ENCODE measurements around the gene NPTX1.
A peak's percentile ranks its signal among the peaks of the same experiment; 100 is the strongest.

NPTX1 gene

DNA sequence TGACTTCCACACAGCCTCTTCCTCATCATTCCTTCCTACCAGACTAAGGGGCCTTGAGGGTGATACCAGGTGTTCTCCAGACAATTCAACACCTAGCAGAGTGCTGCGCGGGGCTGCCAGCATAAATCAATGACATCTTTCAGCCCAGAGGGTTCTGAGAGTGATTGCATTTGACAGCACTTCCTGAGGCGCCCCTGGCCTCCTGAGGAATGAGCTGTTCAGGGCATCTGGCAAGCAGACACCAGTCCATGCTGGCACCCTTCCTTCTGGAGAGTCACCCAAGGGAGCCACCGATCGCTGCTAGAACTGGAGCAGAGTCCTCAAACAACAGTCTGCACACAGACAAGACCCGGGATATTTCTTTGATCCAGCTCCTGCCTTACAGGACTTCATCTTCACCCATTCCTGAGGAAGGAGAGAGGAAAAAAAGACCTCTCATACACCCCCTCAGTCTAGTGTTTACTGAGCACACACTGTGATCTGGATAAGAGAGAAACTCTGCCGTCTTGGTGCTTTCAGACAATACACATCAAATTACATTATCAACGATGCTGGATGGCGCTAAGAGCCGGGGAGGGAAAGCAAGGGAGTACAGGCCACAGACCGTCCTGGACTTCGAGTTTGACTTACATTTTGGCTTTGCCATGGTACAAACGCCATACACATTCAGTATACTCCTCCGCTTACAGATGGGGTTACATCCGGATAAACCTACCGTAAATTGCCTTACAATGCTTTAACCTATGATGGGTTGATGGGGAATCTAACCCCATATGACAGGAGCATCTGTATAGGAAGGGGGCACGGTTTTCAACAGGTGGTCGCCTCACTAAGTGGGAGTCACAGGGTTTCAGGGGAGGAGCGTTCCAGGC lies 23.0 kb downstream of the NPTX1 start:
- peak overlapping the region; percentile 89; the same call in 1 of the 2 replicates for H3K9ac ChIP-seq (ENCODE audit: low read depth, low read length)
- H3K36me3 ChIP-seq (ENCODE audit: insufficient read depth, low read length): no peaks in the 10 kb centered on the region
- no peaks in the 10 kb centered on the region for H3K9me3 ChIP-seq (ENCODE audit: control insufficient read depth, insufficient read depth, low read length)
- H3K4me1 ChIP-seq (ENCODE audit: insufficient read depth, low read length): no peaks in the 10 kb centered on the region

DNA sequence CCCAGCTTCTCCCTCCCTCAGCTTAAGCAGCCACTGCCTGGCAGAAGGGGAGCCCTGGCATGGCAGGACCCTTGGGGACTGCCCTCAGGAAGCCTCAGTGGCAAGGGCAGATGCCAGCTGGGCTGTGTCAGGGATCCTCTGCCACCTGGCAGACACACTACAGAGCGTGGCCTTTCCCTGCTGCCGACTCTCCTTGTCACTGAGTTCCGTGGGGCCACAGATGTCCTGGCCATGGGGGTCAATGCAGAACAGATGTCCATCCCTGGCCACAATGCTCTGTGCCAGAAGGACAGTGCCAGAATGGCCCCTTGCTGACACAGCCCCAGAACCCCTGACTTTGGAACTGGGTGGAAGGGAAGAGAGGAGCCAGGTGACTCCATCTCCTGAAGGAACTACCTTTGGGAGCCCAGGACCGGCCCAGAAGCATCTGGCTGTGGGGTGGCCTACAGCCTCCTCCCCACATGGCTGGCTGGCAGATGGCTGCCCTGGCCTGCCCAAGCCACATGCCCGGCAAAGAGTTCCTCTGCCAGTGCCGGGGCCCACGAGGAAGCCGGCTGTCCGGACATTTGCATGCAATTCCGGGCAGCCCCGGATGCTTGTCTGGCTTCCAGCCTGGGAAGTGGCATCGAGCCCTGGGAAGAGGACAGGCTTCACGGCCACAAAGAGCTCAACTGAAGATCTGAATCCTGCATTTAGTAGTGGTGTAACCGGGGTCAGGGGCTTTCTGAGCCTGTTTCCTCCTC lies 24.1 kb downstream of the NPTX1 start:
- H3K9ac ChIP-seq (ENCODE audit: low read depth, low read length): no peak overlapping the region
- H3K36me3 ChIP-seq (ENCODE audit: insufficient read depth, low read length): no peaks in the 10 kb centered on the region
- no peaks in the 10 kb centered on the region for H3K4me1 ChIP-seq (ENCODE audit: insufficient read depth, low read length)
- H3K9me3 ChIP-seq (ENCODE audit: control insufficient read depth, insufficient read depth, low read length): no peaks in the 10 kb centered on the region

DNA sequence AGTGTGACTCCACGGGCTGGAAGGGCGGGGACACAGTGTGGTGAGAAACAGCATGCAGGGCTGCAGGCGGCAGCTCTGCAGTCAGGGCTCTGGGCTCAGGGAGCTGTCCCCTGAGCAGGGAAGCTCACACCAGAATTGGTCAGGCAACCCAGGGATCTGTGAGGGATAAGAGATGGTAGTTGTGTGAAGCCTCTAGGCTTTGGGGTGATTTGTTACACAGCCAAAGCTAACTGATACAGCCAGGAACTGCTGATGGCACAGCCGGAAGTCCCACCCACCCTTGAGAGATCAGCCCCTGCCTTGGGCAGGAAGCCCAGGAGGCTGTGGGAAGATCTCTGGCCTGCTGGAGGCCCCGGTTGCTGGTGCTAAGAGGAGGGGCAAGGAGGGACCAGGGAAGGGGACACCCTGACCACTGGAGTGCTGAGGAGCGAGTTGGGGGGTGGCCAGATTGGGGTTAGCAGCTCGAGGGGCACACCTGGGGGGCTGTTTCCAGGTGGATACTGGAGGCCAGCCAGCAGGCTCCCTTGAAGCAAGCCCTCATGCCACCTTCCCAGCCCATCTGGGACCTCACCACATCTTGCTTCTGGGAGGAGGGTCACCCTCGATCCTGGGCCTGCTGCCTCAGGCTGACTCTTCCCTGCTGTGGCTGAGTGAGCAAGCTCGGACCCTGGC lies 25.2 kb downstream of the NPTX1 start:
- Histone ChIP-seq H3K4me1 (ENCODE audit: insufficient read depth, low read length) (no peaks in the 10 kb centered on the region), H3K36me3 (ENCODE audit: insufficient read depth, low read length) (no peaks in the 10 kb centered on the region), H3K9ac (ENCODE audit: low read depth, low read length) (no peak overlapping the region), H3K9me3 (ENCODE audit: control insufficient read depth, insufficient read depth, low read length) (no peaks in the 10 kb centered on the region)

DNA sequence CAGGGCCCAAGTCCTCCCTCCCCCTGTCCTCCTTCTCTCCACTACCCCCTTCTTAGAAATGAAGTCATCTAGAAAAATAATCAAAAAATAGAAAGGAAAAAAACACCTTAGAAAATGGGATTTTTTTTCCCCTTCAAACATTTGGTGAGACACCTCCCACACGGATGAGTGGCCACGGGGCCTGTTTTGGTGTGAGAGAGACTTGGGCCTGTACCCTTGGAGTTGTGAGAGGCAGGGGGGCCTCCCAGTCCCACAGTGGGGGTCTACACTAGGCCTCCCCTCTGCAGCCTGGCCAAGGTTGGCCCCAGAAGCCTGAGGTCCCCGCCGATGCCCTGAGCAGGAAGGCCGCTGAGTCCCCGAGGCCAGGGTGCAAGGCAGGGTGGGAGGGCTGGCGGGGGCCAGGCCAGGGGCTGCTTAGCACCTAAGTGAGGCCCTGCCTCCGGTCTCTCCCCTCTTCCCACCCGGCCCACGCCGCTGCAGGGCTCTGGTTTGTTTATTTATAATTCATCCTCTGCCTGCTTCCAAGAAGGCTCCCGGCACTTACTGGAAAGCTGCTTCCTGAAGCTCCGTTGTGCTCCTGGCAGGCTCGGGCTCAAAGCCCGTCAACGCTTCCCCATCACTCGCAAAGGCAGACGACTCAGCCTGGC lies 26.4 kb downstream of the NPTX1 start:
- no peaks in the 10 kb centered on the region for H3K4me1 ChIP-seq (ENCODE audit: insufficient read depth, low read length)
- H3K9ac ChIP-seq (ENCODE audit: low read depth, low read length): no peak overlapping the region
- H3K9me3 ChIP-seq (ENCODE audit: control insufficient read depth, insufficient read depth, low read length): no peaks in the 10 kb centered on the region
- H3K36me3 ChIP-seq (ENCODE audit: insufficient read depth, low read length): no peaks in the 10 kb centered on the region

DNA sequence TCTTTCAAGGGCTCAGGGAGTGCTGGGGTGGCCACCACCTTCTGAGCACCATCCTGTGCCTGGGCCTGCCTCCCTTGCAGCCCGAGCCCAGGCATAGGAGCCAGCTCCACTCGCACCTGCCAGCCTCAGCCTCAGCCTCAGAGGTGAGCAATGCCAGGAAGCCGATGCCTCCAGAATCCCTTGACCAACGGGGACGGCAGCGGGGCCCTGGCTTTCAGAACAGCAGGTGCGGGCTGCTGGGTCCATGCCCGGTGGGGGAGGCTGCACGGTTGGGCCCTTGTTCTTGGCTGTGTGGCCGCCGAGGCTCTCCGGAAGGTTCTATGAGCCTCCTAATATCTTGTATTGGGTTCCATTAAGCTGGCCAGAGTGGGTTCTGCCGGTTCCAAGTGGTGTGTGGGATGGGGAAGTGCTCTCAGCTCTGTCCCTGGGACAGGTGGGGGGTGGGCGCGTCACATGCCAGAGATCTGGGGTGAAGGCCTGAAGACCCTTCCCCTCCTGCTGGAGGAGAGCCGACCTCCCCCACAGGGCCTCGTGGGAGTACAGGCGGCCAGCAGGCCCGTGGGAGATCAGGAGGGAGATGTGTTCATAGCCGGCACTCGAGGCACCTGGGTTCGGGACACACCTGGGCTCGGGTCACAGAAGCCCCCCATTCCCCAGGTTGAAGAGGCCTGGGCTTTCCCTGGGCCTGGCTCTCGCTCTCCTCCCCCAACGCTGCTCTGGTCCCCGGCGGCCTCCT lies 27.0 kb downstream of the NPTX1 start:
- no peak overlapping the region for H3K9ac ChIP-seq (ENCODE audit: low read depth, low read length)
- H3K9me3 ChIP-seq (ENCODE audit: control insufficient read depth, insufficient read depth, low read length): no peaks in the 10 kb centered on the region
- H3K36me3 ChIP-seq (ENCODE audit: insufficient read depth, low read length): no peaks in the 10 kb centered on the region
- peaks cover 4% of the 10 kb centered on the region; the same call in 1 of the 2 replicates for H3K4me1 ChIP-seq (ENCODE audit: insufficient read depth, low read length)

DNA sequence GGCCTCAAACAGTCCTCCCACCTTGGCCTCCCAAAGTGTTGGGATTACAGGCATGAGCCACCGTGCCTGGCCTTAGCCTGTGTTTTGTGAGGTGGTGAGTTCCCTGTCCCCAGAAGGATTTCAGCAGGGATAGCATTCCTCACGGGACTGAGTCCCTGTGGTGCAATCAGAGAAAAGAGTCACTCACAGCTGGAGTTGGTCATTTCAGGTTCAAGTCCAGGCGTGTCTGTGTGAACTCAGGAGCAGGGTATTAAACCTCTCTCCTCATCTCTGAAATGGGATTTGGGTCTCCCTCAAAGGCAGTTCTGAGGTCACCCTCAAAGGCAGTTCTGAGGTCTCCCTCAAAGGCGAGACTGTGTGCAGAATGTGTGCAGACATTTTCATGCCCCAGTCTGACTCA lies 28.6 kb downstream of the NPTX1 start:
- Histone ChIP-seq H3K9ac (ENCODE audit: low read depth, low read length) (no peak overlapping the region), H3K36me3 (ENCODE audit: insufficient read depth, low read length) (no peaks in the 10 kb centered on the region), H3K4me1 (ENCODE audit: insufficient read depth, low read length) (peaks cover 4% of the 10 kb centered on the region; the same call in 1 of the 2 replicates), H3K9me3 (ENCODE audit: control insufficient read depth, insufficient read depth, low read length) (no peaks in the 10 kb centered on the region)

DNA sequence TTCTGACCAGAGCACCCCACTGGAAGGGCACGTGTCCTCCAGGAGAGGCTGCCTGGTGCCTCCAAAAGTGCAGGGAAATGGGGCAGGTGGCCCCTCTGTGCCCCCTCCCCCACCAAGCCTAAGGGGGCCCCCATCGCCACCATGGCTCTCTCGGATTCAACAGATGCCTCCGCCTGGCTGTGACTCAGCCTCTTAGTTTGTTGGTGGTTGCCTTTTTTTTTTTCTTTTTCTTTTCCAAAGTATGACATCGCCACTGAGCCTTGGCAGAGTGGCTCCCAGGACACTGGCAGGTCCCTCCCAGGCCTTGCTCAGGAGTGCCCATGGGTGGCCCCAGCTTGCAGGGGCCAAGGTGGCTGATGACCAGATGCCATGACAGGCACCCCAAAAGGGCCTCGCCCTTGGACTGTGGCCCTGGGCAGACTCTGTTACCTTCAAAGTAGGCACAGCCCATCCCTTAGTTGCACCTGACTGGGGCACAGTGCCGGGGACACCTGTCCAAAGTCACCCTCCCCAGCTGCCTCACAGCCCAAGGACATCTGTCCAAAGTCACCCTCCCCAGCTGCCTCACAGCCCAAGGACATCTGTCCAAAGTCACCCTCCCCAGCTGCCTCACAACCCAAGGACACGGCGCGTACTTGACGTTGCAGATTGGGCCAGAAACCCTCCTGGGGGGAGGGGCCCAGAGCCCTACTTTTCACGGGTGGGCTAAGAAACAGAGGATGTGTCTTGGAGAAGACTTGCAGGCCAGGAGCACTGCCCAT lies 29.6 kb downstream of the NPTX1 start:
- H3K9me3 ChIP-seq (ENCODE audit: control insufficient read depth, insufficient read depth, low read length): no peaks in the 10 kb centered on the region
- peaks cover 4% of the 10 kb centered on the region; the same call in 1 of the 2 replicates for H3K4me1 ChIP-seq (ENCODE audit: insufficient read depth, low read length)
- H3K36me3 ChIP-seq (ENCODE audit: insufficient read depth, low read length): no peaks in the 10 kb centered on the region
- no peak overlapping the region for H3K9ac ChIP-seq (ENCODE audit: low read depth, low read length)

DNA sequence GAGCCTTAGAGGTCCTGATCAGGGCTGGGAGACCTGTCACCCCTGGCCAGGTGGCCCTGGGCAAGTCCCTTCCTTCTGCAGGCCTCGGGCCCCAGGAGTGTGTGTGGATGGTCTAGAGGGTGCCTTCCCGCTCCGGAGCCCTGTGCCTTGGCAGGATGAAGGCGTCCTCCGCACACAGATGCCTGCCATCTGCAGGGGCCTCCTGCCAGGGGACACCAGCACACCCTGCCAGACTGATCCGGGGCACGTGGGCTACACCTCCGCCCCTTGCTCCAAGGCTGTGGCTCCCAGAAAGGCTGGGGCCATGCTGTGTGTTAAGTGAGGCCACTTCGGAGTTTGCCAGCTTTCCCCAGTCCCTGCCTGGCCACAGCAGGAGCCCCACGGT lies 30.7 kb downstream of the NPTX1 start:
- no peaks in the 10 kb centered on the region for H3K9me3 ChIP-seq (ENCODE audit: control insufficient read depth, insufficient read depth, low read length)
- no peaks in the 10 kb centered on the region for H3K36me3 ChIP-seq (ENCODE audit: insufficient read depth, low read length)
- H3K9ac ChIP-seq (ENCODE audit: low read depth, low read length): no peak overlapping the region
- H3K4me1 ChIP-seq (ENCODE audit: insufficient read depth, low read length): peaks cover 7% of the 10 kb centered on the region; the same call in 1 of the 2 replicates

DNA sequence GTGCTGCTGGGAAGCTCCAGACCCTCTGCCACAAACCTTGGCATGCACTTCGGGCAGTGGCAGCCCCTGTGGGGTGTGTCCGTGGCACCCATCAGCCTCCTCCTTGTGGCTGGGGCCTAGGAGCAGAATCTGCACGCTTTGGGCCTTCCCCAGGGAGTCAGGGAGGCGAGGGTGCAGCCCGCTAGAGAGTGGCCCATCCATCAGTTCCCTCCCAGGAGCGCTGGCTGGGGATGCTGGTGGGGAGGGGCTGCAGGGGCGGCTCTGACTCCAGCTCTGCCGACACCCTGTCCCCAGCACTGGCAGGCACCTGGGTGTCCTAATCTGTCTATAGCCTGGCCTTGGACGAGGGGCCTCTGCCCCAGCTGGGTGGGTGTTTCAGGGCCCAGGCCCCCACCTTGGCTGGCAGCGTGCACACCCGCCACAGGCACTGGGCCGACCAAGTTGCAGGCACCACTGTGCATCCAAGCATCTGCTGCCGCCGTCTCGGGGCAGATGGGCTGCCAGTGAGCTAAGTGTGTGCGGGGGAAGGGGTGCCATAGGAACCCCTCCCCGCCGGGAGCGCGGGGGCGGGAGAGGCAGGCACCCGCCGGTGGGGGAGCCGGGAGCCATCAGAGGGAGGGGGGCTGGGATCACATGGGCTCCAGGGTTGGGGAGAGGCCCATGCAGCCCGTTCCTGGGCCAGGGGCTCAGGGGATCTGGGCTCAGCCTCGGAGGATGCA lies 31.2 kb downstream of the NPTX1 start:
- H3K36me3 ChIP-seq (ENCODE audit: insufficient read depth, low read length): no peaks in the 10 kb centered on the region
- H3K9me3 ChIP-seq (ENCODE audit: control insufficient read depth, insufficient read depth, low read length): no peaks in the 10 kb centered on the region
- H3K4me1 ChIP-seq (ENCODE audit: insufficient read depth, low read length): peaks cover 7% of the 10 kb centered on the region; the same call in 1 of the 2 replicates
- H3K9ac ChIP-seq (ENCODE audit: low read depth, low read length): no peak overlapping the region

DNA sequence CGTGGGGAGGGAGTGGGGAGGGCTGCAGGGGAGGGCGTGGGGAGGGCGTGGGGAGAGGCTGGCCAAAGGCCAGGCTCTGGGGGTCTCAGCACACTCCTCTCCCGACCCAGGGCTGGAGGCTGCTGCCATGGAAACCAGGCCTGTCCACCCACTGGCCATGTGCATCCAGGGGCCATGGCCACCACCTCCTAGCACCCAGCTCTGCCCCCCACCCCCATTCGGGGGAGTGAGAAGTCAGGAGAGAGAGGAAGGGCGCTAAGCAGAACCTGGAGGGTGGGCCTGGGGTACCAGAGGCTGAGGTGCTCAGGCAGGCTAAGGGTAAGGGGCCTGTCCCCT lies 31.8 kb downstream of the NPTX1 start:
- Histone ChIP-seq H3K4me1 (ENCODE audit: insufficient read depth, low read length) (peaks cover 7% of the 10 kb centered on the region; the same call in 1 of the 2 replicates), H3K36me3 (ENCODE audit: insufficient read depth, low read length) (no peaks in the 10 kb centered on the region), H3K9ac (ENCODE audit: low read depth, low read length) (no peak overlapping the region), H3K9me3 (ENCODE audit: control insufficient read depth, insufficient read depth, low read length) (no peaks in the 10 kb centered on the region)

DNA sequence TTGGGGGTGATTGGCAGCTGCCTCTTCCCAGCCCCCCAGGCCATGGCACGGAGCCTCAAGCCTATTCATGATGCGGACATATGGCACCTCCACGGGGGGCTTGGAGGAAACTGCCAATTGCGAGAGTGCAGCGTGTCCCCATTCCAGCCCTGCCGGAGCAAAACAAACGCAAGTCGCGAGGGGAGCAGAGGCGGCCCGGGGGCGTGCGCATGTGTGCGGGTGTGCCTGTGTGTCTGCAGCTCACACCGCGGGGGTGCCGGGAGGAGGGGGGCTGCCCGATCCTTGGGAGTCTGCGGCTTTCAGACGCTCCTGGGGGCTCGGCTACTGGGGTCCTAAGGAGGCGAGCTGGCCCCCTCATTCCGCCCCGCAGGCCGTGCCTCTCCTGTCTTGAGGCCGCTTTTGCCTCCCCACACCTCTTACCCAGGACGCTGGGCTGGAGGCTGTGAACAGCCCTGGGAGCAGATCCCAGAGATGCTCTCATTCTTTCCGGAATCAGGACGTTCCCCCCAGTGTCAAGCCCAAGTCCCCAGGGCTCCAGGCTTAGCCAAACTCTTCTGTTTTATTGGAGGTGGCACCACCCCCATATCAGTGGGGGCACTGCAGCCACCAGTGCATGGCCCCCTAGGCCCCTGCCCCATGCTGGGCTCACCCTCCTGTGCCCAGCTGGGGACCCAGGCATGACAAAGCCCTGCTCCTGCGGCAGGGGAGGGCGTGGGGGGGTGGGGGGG lies 32.3 kb downstream of the NPTX1 start:
- H3K36me3 ChIP-seq (ENCODE audit: insufficient read depth, low read length): no peaks in the 10 kb centered on the region
- H3K9ac ChIP-seq (ENCODE audit: low read depth, low read length): no peak overlapping the region

DNA sequence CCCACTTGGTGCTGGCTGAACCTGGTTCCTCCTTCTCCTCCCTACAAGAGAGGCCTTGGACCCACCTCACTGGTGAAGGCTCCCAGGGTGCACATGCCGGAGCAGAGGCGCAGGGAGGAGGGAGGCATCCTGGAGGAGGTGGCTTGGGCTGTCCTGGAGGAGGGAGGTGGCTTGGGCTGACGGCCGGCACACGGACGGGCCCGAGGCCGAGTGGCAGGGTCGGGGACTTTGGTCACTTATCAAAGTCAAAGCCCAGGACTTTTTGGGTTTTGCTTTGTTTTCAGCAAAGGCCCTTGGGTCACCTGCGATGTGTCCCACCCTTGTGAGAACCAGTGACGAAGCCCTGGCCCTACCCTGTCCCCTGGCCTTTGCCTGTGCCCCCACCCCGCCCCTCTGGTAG lies 32.9 kb downstream of the NPTX1 start:
- peaks cover 7% of the 10 kb centered on the region; the same call in 1 of the 2 replicates for H3K4me1 ChIP-seq (ENCODE audit: insufficient read depth, low read length)

More for the DNA sequence above, 32.3 kb downstream of the NPTX1 start:
- no peaks in the 10 kb centered on the region for H3K9me3 ChIP-seq (ENCODE audit: control insufficient read depth, insufficient read depth, low read length)
- peaks cover 7% of the 10 kb centered on the region; the same call in 1 of the 2 replicates for H3K4me1 ChIP-seq (ENCODE audit: insufficient read depth, low read length)

More for the DNA sequence above, 32.9 kb downstream of the NPTX1 start:
- no peak overlapping the region for H3K9ac ChIP-seq (ENCODE audit: low read depth, low read length)
- no peaks in the 10 kb centered on the region for H3K36me3 ChIP-seq (ENCODE audit: insufficient read depth, low read length)
- no peaks in the 10 kb centered on the region for H3K9me3 ChIP-seq (ENCODE audit: control insufficient read depth, insufficient read depth, low read length)
